SK-N-SH (cell line): ENCODE measurements around the gene FBXO36.

ENCODE experiments used
- PBX3 ChIP-seq: IDR thresholded peaks from 2 replicates; pipeline ENCODE4; 2012
- POLR2AphosphoS5 ChIP-seq: IDR thresholded peaks from 2 replicates; pipeline ENCODE4 v1.6.1; 2012; ENCODE audit warnings: low read depth, low read length
- RFX5 ChIP-seq: IDR thresholded peaks from 2 replicates; pipeline ENCODE4 v1.6.1; 2012; ENCODE audit warnings: mild to moderate bottlenecking, improper control_type of control experiment, low read length
- TAF1 ChIP-seq: IDR thresholded peaks from 2 replicates; pipeline ENCODE4 v1.6.1; 2012; ENCODE audit warnings: low read depth, mild to moderate bottlenecking, low read length, moderate library complexity, borderline replicate concordance
- TF ChIP-seq, protein P1 (sequence below): fragments of 200-600 bp; sonication (generic); IDR thresholded peaks from 2 replicates; pipeline ENCODE4 v1.6.1; 2017; ENCODE audit warnings: antibody characterized with exemption, mild to moderate bottlenecking, moderate library complexity
- TF ChIP-seq, protein P2 (sequence below): IDR thresholded peaks from 2 replicates; pipeline ENCODE4 v1.6.1; 2012; ENCODE audit warnings: mild to moderate bottlenecking, low read depth, low read length, moderate library complexity

DNA sequence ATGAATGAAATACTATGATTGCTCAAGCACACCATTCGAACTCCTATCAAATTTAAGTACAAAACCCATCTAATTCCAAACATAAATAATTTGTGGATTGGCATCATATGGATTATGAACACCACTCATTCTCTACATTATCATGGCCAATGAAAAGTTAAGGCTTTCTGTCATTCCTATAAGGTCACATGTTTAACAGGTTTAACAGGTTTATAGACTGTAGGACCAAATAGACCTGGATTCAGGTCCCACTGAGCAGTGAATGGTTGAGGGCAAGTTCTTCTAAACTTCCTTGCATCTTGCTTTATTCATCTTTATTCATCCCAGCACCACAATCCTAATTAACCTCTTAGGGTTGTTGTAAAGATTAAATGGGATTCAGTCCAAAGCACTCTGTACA is 33.4 kb downstream of the FBXO36 start:
- TF ChIP-seq, protein P1, sequence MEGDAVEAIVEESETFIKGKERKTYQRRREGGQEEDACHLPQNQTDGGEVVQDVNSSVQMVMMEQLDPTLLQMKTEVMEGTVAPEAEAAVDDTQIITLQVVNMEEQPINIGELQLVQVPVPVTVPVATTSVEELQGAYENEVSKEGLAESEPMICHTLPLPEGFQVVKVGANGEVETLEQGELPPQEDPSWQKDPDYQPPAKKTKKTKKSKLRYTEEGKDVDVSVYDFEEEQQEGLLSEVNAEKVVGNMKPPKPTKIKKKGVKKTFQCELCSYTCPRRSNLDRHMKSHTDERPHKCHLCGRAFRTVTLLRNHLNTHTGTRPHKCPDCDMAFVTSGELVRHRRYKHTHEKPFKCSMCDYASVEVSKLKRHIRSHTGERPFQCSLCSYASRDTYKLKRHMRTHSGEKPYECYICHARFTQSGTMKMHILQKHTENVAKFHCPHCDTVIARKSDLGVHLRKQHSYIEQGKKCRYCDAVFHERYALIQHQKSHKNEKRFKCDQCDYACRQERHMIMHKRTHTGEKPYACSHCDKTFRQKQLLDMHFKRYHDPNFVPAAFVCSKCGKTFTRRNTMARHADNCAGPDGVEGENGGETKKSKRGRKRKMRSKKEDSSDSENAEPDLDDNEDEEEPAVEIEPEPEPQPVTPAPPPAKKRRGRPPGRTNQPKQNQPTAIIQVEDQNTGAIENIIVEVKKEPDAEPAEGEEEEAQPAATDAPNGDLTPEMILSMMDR, result no peak
- TF ChIP-seq TAF1 (no peak), POLR2AphosphoS5 (no peak), PBX3 (no peak), RFX5 (no peak)
- TF ChIP-seq, protein P2, sequence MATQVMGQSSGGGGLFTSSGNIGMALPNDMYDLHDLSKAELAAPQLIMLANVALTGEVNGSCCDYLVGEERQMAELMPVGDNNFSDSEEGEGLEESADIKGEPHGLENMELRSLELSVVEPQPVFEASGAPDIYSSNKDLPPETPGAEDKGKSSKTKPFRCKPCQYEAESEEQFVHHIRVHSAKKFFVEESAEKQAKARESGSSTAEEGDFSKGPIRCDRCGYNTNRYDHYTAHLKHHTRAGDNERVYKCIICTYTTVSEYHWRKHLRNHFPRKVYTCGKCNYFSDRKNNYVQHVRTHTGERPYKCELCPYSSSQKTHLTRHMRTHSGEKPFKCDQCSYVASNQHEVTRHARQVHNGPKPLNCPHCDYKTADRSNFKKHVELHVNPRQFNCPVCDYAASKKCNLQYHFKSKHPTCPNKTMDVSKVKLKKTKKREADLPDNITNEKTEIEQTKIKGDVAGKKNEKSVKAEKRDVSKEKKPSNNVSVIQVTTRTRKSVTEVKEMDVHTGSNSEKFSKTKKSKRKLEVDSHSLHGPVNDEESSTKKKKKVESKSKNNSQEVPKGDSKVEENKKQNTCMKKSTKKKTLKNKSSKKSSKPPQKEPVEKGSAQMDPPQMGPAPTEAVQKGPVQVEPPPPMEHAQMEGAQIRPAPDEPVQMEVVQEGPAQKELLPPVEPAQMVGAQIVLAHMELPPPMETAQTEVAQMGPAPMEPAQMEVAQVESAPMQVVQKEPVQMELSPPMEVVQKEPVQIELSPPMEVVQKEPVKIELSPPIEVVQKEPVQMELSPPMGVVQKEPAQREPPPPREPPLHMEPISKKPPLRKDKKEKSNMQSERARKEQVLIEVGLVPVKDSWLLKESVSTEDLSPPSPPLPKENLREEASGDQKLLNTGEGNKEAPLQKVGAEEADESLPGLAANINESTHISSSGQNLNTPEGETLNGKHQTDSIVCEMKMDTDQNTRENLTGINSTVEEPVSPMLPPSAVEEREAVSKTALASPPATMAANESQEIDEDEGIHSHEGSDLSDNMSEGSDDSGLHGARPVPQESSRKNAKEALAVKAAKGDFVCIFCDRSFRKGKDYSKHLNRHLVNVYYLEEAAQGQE, result no peak
